ENCODE data around the gene USO1.
"Not testable (repeated sequence)": the region's sequence is repeated elsewhere in the genome, so short reads cannot be mapped to it uniquely, and the experiment has no call there.

USO1 gene

GRCh38 chr4:75724066-75724866 lies at the start of gene USO1:
Gene USO1, plus strand, starts transcription at chr4:75724577. Its CDS starts 243 bp downstream, at chr4:75724820.
- TF ChIP-seq POLR2A (IDR thresholded peaks at IDR 0.05; ENCODE audit: low read length) (peak; percentile 90), GATA1 (IDR thresholded peaks at IDR 0.05; ENCODE audit: low read depth, low read length) (no peak)
- DNase-seq, result peak; percentile 100

- no peak for DNase-seq
- TF ChIP-seq POLR2A (IDR thresholded peaks at IDR 0.05; ENCODE audit: low read length) (no peak), GATA1 (IDR thresholded peaks at IDR 0.05; ENCODE audit: low read depth, low read length) (no peak)
Observed at GRCh38 chr4:75675004-75675531, 49.3 kb upstream of the USO1 start.

GRCh38 chr4:75678473-75678872 lies 45.9 kb upstream of the USO1 start:
- no peak for TF ChIP-seq POLR2A (IDR thresholded peaks at IDR 0.05; ENCODE audit: low read length)
- TF ChIP-seq GATA1 (IDR thresholded peaks at IDR 0.05; ENCODE audit: low read depth, low read length), result no peak
- DNase-seq, result no peak

- TF ChIP-seq POLR2A (IDR thresholded peaks at IDR 0.05; ENCODE audit: low read length) (no peak), GATA1 (IDR thresholded peaks at IDR 0.05; ENCODE audit: low read depth, low read length) (no peak)
- no peak for DNase-seq
Observed at GRCh38 chr4:75678965-75679364, 45.4 kb upstream of the USO1 start.

- no peak for DNase-seq
- TF ChIP-seq POLR2A (IDR thresholded peaks at IDR 0.05; ENCODE audit: low read length), result no peak
- no peak for TF ChIP-seq GATA1 (IDR thresholded peaks at IDR 0.05; ENCODE audit: low read depth, low read length)
Observed at GRCh38 chr4:75679876-75680575, 44.4 kb upstream of the USO1 start.

GRCh38 chr4:75683482-75684155 lies 40.8 kb upstream of the USO1 start:
- no peak for DNase-seq
- TF ChIP-seq GATA1 (IDR thresholded peaks at IDR 0.05; ENCODE audit: low read depth, low read length) (no peak), POLR2A (IDR thresholded peaks at IDR 0.05; ENCODE audit: low read length) (no peak)

GRCh38 chr4:75685546-75686189 lies 38.7 kb upstream of the USO1 start:
- TF ChIP-seq POLR2A (IDR thresholded peaks at IDR 0.05; ENCODE audit: low read length) (no peak), GATA1 (IDR thresholded peaks at IDR 0.05; ENCODE audit: low read depth, low read length) (no peak)
- DNase-seq, result no peak

GRCh38 chr4:75686346-75686745 lies 38.0 kb upstream of the USO1 start:
- DNase-seq, result no peak
- TF ChIP-seq POLR2A (IDR thresholded peaks at IDR 0.05; ENCODE audit: low read length) (no peak), GATA1 (IDR thresholded peaks at IDR 0.05; ENCODE audit: low read depth, low read length) (no peak)

- DNase-seq, result peak in 1 of 2 experiments; percentile 24
Observed at GRCh38 chr4:75687125-75687524, 37.3 kb upstream of the USO1 start.

- not testable (repeated sequence) for DNase-seq
Observed at GRCh38 chr4:75692066-75692465, 32.3 kb upstream of the USO1 start.

- DNase-seq, result no peak
- no peak for TF ChIP-seq GATA1 (IDR thresholded peaks at IDR 0.05; ENCODE audit: low read depth, low read length)
- TF ChIP-seq POLR2A (IDR thresholded peaks at IDR 0.05; ENCODE audit: low read length), result no peak
Observed at GRCh38 chr4:75696071-75696470, 28.3 kb upstream of the USO1 start.

- TF ChIP-seq GATA1 (IDR thresholded peaks at IDR 0.05; ENCODE audit: low read depth, low read length) (no peak), POLR2A (IDR thresholded peaks at IDR 0.05; ENCODE audit: low read length) (no peak)
- DNase-seq, result no peak
Observed at GRCh38 chr4:75696581-75696980, 27.8 kb upstream of the USO1 start.

- DNase-seq, result no peak
Observed at GRCh38 chr4:75698162-75698962, 26.0 kb upstream of the USO1 start.

More at GRCh38 chr4:75698162-75698962, 26.0 kb upstream of the USO1 start:
- TF ChIP-seq GATA1 (IDR thresholded peaks at IDR 0.05; ENCODE audit: low read depth, low read length) (no peak), POLR2A (IDR thresholded peaks at IDR 0.05; ENCODE audit: low read length) (no peak)
